ENCODE data around the gene TIAM2.

Gene TIAM2

DNA sequence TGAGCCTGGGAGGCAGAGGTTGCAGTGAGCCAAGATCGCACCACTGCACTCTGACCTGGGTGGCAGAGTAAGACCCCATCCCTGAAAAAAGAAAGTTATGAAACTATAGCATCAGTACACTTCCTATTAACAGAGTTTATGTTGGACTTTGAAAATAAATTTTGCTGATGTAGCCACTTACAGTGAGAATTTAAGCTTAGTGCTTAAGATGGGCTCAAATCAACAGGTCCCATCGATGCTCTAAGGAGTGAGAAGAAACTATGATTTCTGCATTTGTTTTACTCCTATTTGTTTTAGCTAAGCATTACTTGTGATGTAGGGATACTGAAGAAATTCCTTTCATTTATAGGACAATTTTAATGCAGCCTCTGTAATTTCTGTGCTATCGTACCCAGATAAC, 175.4 kb downstream of the TIAM2 start:
- DNase-seq (ENCODE audit: low spot score): no peak
- TF ChIP-seq, protein P1, sequence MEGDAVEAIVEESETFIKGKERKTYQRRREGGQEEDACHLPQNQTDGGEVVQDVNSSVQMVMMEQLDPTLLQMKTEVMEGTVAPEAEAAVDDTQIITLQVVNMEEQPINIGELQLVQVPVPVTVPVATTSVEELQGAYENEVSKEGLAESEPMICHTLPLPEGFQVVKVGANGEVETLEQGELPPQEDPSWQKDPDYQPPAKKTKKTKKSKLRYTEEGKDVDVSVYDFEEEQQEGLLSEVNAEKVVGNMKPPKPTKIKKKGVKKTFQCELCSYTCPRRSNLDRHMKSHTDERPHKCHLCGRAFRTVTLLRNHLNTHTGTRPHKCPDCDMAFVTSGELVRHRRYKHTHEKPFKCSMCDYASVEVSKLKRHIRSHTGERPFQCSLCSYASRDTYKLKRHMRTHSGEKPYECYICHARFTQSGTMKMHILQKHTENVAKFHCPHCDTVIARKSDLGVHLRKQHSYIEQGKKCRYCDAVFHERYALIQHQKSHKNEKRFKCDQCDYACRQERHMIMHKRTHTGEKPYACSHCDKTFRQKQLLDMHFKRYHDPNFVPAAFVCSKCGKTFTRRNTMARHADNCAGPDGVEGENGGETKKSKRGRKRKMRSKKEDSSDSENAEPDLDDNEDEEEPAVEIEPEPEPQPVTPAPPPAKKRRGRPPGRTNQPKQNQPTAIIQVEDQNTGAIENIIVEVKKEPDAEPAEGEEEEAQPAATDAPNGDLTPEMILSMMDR (IDR thresholded peaks at IDR 0.05; ENCODE audit: extremely low read depth, insufficient read depth, missing control alignments): no peak
- in situ Hi-C loops (cut with MboI; ENCODE audit: low pct_unique_long_range_greater_than_20kb, low sequenced_read_pairs, unreplicated experiment): loop anchor here (10.0 kb wide), 1 partner anchor 496 kb away; no protein-coding TSS in a partner anchor

DNA sequence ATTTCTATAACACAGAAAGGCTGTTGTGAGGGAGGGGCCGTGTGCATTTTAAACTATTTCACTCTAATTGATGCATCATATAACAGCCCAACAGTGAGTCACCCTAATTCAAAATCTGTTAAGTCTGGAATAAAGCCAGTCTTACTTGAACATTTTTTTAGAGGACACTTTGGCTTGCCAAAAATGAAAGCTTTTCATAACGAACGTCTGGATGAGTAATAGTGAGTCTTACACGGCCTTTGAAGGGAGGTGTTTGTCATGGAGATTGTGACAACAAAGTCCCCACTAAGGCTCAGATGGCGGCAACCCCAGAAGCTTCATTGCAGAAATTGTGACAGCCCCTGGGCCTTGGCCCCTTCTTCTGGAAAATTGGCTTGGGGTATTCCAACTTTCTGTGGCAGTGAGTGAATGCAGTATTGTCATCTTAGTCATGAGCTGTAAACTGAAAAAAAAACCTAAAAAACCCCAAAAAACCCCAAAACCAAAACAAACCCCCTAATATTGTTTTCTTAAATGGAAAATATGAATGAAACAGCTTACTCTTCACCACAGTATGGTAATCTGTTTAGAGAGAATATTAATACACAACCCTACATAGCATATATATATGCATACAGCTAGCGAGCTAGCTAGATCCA, 176.1 kb downstream of the TIAM2 start:
- peak; percentile 78 for DNase-seq (ENCODE audit: low spot score)
- TF ChIP-seq, protein P1 (IDR thresholded peaks at IDR 0.05; ENCODE audit: extremely low read depth, insufficient read depth, missing control alignments): no peak
- in situ Hi-C loops (cut with MboI; ENCODE audit: low pct_unique_long_range_greater_than_20kb, low sequenced_read_pairs, unreplicated experiment): loop anchor here (10.0 kb wide), 1 partner anchor 496 kb away; no protein-coding TSS in a partner anchor

DNA sequence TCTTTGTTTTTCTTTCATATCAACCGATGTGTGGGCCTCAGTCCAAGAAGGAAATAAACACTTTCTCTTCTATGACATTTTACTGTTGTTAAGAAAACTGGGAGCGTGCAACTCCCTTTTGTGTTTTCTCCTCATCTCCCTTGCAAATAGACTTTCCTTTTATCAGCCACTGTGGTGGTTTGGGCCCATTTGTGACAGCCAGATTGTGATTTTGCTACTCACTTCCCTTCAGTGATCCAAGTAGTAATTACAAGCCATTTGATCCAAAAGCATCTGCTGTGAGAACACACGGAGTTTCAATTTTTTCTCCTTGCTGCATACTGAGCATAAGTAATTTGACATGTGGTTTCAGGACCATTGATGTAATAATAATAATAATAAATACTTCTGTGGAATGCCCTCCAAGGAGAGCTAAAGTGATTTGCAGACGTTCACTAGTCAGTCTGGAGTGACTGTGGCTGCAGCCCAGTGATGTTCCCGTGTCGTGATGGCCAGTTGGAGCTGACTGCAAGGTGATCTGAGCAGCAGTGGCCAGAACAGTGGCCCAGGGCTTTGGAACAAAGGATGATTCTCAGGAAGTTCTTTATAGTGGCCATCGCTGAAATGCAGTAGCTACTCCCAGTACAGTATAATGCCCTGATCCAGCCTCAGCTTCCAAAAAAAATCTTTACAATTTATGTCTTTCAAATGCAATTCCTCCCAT, 176.8 kb downstream of the TIAM2 start:
- TF ChIP-seq, protein P1 (IDR thresholded peaks at IDR 0.05; ENCODE audit: extremely low read depth, insufficient read depth, missing control alignments): no peak
- DNase-seq (ENCODE audit: low spot score): no peak
- in situ Hi-C loops (cut with MboI; ENCODE audit: low pct_unique_long_range_greater_than_20kb, low sequenced_read_pairs, unreplicated experiment): loop anchor here (10.0 kb wide), 1 partner anchor 497 kb away; no protein-coding TSS in a partner anchor

DNA sequence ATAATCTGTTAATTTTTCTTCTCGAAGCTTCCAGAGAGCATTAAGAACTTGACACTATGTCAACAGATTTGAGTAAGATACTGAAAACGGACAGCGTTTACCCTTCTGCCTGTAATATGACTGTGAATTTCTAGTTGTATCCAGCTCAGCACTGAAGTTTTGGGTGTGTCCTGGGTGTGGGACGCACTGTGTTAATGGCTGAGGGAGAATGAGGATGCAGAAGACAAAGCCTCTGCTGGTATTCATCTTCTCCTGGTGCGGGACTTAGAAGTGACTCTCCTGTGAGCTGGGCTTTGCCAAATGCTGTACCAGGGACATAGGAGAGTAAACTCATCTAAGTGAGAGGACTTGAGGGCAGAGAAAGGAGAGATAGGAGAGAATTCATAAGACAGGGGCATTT, 178.4 kb downstream of the TIAM2 start:
- DNase-seq (ENCODE audit: low spot score): no peak
- TF ChIP-seq, protein P1 (IDR thresholded peaks at IDR 0.05; ENCODE audit: extremely low read depth, insufficient read depth, missing control alignments): no peak
- in situ Hi-C loops (cut with MboI; ENCODE audit: low pct_unique_long_range_greater_than_20kb, low sequenced_read_pairs, unreplicated experiment): loop anchor here (10.0 kb wide), 1 partner anchor 499 kb away; no protein-coding TSS in a partner anchor

DNA sequence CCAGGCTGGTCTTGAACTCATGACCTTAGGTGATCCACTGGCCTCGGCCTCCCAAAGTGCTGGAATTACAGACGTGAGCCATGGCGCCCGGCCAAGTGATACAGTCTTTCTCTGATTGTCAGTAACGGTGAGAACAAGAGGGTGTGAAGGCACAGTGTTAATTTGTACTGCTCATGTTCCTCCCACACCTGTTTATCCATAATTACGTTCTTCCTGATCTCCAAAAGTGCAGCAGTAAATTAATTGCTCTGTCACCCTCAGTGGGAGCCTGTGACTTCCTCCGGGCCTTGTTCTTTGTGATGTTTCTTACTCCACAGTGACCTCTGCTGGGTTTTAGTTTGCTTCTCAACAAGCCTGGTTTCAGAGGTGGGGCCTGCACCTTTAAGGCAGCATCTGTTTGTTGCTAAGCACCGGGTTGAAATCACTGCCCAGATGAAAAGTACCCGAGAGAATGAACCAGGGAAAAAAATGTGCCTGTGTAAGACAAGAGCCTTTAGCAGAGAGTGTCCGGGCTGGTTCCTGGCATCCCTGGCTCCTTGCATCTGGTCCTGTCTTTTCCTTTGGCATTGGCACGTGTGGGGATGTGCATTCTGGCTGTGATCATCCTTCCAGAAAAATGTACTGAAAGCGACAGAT, 179.6 kb downstream of the TIAM2 start:
- in situ Hi-C loops (cut with MboI; ENCODE audit: low pct_unique_long_range_greater_than_20kb, low sequenced_read_pairs, unreplicated experiment): loop anchor here (5.0 to 10.0 kb wide), 2 partner anchors 247 to 500 kb away; no protein-coding TSS in a partner anchor
- peak; percentile 63 for DNase-seq (ENCODE audit: low spot score)
- TF ChIP-seq, protein P1 (IDR thresholded peaks at IDR 0.05; ENCODE audit: extremely low read depth, insufficient read depth, missing control alignments): peak; percentile 69

DNA sequence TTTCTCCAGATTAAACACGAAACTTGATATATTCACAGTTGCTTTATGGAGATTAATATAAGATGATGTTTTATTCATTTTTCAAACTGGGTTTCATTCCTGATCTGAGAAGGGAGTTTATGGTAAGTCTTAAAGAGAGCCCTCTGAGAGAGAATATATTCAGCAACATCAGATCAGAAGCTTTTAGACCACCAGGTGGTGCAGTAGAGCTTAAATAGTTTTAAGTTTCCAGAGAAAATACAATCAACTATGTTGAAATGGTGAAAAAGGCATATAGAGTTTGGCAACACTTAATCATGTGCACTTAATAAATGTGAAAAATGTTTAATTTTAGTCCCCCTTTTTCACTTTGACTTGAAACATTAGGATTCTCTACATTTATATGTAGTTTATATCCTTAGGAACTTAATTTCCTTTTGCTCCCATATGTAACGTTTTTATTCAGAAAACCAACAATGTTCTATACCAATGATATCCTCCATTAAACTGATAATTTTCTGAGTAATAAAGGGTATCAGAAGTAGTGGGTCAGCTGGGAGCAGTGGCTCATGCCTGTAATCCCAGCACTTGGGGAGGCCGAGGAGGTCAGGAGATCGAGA, 182.3 kb downstream of the TIAM2 start:
- in situ Hi-C loops (cut with MboI; ENCODE audit: low pct_unique_long_range_greater_than_20kb, low sequenced_read_pairs, unreplicated experiment): loop anchor here (5.0 to 10.0 kb wide), 2 partner anchors 250 to 503 kb away; no protein-coding TSS in a partner anchor
- TF ChIP-seq, protein P1 (IDR thresholded peaks at IDR 0.05; ENCODE audit: extremely low read depth, insufficient read depth, missing control alignments): peak; percentile 66
- no peak for DNase-seq (ENCODE audit: low spot score)
